ENCODE measurements around the gene VGLL4. TPM values are rescaled to one million over a fixed set of nuclear protein-coding genes. Genes with fewer than 3 reads are reported as not detected.

Gene VGLL4
- total RNA-seq, 1 donor from 2014 or later = 146 TPM

DNA sequence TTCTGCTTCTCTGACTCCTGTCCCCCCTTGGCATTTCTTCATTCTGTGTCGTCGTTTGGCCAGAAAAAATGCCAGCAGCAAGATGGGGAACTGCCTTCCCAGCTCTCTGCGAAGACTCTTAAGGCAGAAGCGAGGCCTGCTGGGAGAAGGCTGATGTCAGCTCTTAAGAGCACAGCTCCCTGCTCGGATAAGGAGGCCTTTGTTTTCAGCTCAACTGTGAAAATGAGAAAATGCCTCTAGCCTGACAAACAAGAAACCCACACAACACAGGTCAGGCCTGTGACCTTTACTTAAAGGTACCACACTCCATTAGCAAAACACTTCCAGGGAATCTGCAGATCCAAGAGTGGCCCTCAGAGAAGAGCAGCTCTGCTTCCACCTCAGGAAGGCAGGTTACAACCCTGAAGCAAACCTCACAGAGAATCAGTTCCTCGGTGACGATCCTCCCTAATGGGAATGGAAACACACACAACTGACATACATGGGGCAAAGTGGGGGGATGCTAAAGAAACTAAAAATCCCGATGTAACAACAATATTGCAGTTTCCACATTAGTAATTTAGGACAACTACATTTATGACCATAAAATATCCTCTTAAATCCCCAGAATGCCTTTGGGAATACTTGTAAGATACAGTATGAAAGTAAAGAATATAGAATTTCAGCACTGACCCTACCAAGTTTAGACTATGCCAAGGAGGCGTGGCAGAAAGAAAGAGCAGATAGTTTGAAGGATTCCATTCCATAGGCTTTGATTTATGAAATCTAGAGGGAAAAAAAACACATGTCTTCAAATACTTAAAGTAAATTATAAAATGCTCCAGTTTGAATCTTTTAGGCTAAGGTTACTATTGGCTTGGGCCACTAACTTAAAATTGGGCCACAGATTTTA is 52.1 kb downstream of the VGLL4 start:
- no peak for TF ChIP-seq CTCF (IDR thresholded peaks at IDR 0.05)
- DNase-seq (ENCODE audit: low spot score in 2 of 2) = no peak
- H3K36me3 ChIP-seq = no peaks in the 10 kb centered on the region
- intact Hi-C loops (cut with DNase I) = no loop called here
- H3K9me3 ChIP-seq = no peaks in the 10 kb centered on the region
- no peaks in the 10 kb centered on the region for H3K27me3 ChIP-seq
- H3K4me3 ChIP-seq = peak overlapping the region in 1 of 2 donors; percentile 43
- H3K27ac ChIP-seq = peak overlapping the region; percentile 70 to 83
- peaks cover 35 to 66% of the 10 kb centered on the region in 2 donors for H3K4me1 ChIP-seq

DNA sequence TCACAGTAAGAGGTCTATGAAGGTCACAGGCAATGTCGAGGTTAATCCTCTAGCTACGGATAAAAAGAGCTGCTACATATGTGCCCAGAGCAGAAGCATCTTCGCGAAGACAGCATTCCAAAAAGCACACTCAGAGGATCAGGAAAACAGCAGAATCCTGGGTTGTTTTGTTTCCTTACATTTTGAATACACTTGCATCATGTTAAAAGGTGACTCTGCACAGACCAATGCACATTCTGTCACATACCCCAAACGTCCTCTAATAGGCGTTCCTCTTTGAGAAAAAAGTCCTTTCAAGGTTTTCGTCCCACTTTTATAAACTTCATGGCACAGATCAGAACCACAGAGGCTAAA is 52.7 kb downstream of the VGLL4 start:
- H3K27ac ChIP-seq = peak overlapping the region; percentile 70 to 83
- no peaks in the 10 kb centered on the region for H3K36me3 ChIP-seq
- no peaks in the 10 kb centered on the region for H3K9me3 ChIP-seq
- no peak for TF ChIP-seq CTCF (IDR thresholded peaks at IDR 0.05)
- no peak for DNase-seq (ENCODE audit: low spot score in 2 of 2)
- H3K27me3 ChIP-seq = no peaks in the 10 kb centered on the region
- H3K4me3 ChIP-seq = peak overlapping the region in 1 of 2 donors; percentile 43
- H3K4me1 ChIP-seq = peaks cover 35 to 73% of the 10 kb centered on the region in 2 donors
- intact Hi-C loops (cut with DNase I) = no loop called here

GRCh38 chr3:11589706-11590105 is 54.0 kb downstream of the VGLL4 start:
- peak overlapping the region; percentile 70 to 83 for H3K27ac ChIP-seq
- H3K4me1 ChIP-seq = peaks cover 35 to 75% of the 10 kb centered on the region in 2 donors
- intact Hi-C loops (cut with DNase I) = no loop called here
- H3K9me3 ChIP-seq = no peaks in the 10 kb centered on the region
- DNase-seq (ENCODE audit: low spot score in 2 of 2) = no peak
- H3K36me3 ChIP-seq = no peaks in the 10 kb centered on the region
- no peaks in the 10 kb centered on the region for H3K27me3 ChIP-seq
- TF ChIP-seq CTCF (IDR thresholded peaks at IDR 0.05) = no peak
- peak overlapping the region in 1 of 2 donors; percentile 4 for H3K4me3 ChIP-seq

DNA sequence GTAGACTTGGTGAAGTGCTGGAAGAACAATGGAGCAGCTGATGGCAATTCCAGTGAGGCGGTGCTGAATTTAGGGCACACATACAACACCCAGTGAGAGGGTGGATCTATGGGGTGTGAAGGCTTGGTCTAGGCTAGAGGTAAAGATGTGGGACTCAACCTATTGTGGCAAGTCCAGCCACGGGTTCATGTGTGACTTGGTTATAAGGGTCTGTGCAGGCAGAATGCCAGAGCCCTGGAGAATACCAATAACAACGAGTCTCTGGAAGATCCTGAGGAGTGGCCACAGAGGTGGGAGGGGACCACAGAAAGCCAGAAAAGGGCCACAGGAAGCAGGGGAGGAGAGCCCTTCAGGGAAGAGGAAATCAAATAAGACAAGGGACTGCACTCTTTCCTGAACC is 55.0 kb downstream of the VGLL4 start:
- Histone ChIP-seq H3K4me1 (peaks cover 35 to 77% of the 10 kb centered on the region in 2 donors), H3K9me3 (no peaks in the 10 kb centered on the region), H3K27me3 (no peaks in the 10 kb centered on the region), H3K36me3 (no peaks in the 10 kb centered on the region), H3K27ac (peak overlapping the region; percentile 70 to 83), H3K4me3 (no peak overlapping the region)
- no peak for TF ChIP-seq CTCF (IDR thresholded peaks at IDR 0.05)
- DNase-seq (ENCODE audit: low spot score in 2 of 2) = no peak
- intact Hi-C loops (cut with DNase I) = no loop called here

- Histone ChIP-seq H3K36me3 (no peaks in the 10 kb centered on the region), H3K4me1 (peaks cover 35 to 77% of the 10 kb centered on the region in 2 donors), H3K4me3 (peak overlapping the region in 1 of 2 donors; percentile 19), H3K9me3 (no peaks in the 10 kb centered on the region), H3K27me3 (no peaks in the 10 kb centered on the region), H3K27ac (peak overlapping the region; percentile 70 to 83)
- TF ChIP-seq CTCF (IDR thresholded peaks at IDR 0.05) = no peak
- intact Hi-C loops (cut with DNase I) = no loop called here
- no peak for DNase-seq (ENCODE audit: low spot score in 2 of 2)
Measured at GRCh38 chr3:11588338-11588737, 55.4 kb downstream of the VGLL4 start.

Measured in ascending aorta (tissue), 2 donors.